ENCODE measurements around the gene MAD1L1. TPM values are rescaled to one million over a fixed set of nuclear protein-coding genes. Genes with fewer than 3 reads are reported as not detected.

The MAD1L1 gene
- total and polyA plus RNA-seq, 2 of the 8 experiments (the other 6 are each of a cell fraction or from before 2014, with no cell fraction given): 40.4 to 44.6 TPM

GRCh38 chr7:2019711-2020511 lies 212.8 kb downstream of the MAD1L1 start:
- H3K9ac ChIP-seq (replicated peaks in 1 of 4; ENCODE audit: extremely low read depth in 1 of 4, low read depth in 3 of 4, low read length in 3 of 4): no peak overlapping the region
- peak; percentile 19; the same call in 1 of the 2 replicates for TF ChIP-seq EGR1 (IDR thresholded peaks at IDR 0.05; ENCODE audit: borderline replicate concordance, low read depth, low read length)
- TF ChIP-seq CHD1 (IDR thresholded peaks at IDR 0.05; ENCODE audit: low read depth, low read length): no peak
- CTCF ChIA-PET (ENCODE audit: partially characterized antibody): interaction anchor here (1.1 kb wide), 1 partner anchor 86 kb away, joined by 3 read pairs; no protein-coding TSS in a partner anchor

More at GRCh38 chr7:2019711-2020511, 212.8 kb downstream of the MAD1L1 start:
- FAIRE-seq: no peak
- H3K18ac ChIP-seq (ENCODE audit: extremely low read depth, low read length): no peak overlapping the region
- peaks cover 2% of the 10 kb centered on the region for H3K79me1 ChIP-seq (ENCODE audit: low read depth, low read length)
- no peak overlapping the region for H4K5ac ChIP-seq (ENCODE audit: insufficient read length, low read depth, low read length)
- no peak overlapping the region for H3K4me3 ChIP-seq (ENCODE audit: extremely low read depth in 1 of 4, insufficient read depth in 2 of 4, low read depth in 3 of 4, low read length in 4 of 4)
- no peak overlapping the region for H2AFZ ChIP-seq (ENCODE audit: low read length)
- H3K27me3 ChIP-seq (replicated peaks in 1 of 4; ENCODE audit: control insufficient read depth in 3 of 4, extremely low read depth in 1 of 4, insufficient read depth in 3 of 4, low read length in 3 of 4): no peaks in the 10 kb centered on the region
- H2BK120ac ChIP-seq (replicated peaks; ENCODE audit: low read depth, low read length): no peak overlapping the region
- no peaks in the 10 kb centered on the region for H3K23me2 ChIP-seq (ENCODE audit: low read depth, low read length)
- no peak overlapping the region for H4K91ac ChIP-seq (replicated peaks; ENCODE audit: insufficient read length, low read length)
- H4K20me1 ChIP-seq (replicated peaks in 1 of 2; ENCODE audit: control insufficient read depth in 1 of 2, insufficient read depth in 2 of 2, low read length in 2 of 2): peaks cover 0 to 5% of the 10 kb centered on the region in 2 experiments
- WGBS, 2 experiments (ENCODE audit: extremely low coverage in 1 of 2, insufficient coverage in 1 of 2, insufficient read length in 1 of 2, insufficient replicate concordance in 2 of 2, low coverage in 1 of 2, low lambda C conversion rate in 2 of 2, missing lambda C conversion rate in 1 of 2): 90% methylated on average over 36 of the region's 43 CpGs; no CpG with 5 or more reads in 1 of the 2 experiments
- H2BK5ac ChIP-seq (ENCODE audit: low read depth, low read length): no peak overlapping the region; the same call in 1 of the 2 replicates
- DNase-seq (ENCODE audit: low read depth in 1 of 2, low spot score in 2 of 2): no peak
- H3K23ac ChIP-seq (ENCODE audit: insufficient read length): no peak overlapping the region
- no peak overlapping the region for H2BK20ac ChIP-seq (ENCODE audit: low read length)
- no peak overlapping the region for H3K27ac ChIP-seq (ENCODE audit: low read depth, low read length)
- H2BK15ac ChIP-seq (ENCODE audit: low read length): no peak overlapping the region
- POLR2A ChIA-PET (ENCODE audit: partially characterized antibody): no interaction called here
- no peak overlapping the region for H3K4me2 ChIP-seq (ENCODE audit: insufficient read depth in 1 of 2, low read depth in 2 of 2, low read length in 2 of 2)
- H2BK12ac ChIP-seq (ENCODE audit: low read depth, low read length): no peak overlapping the region
- no peak overlapping the region for H2AK5ac ChIP-seq (ENCODE audit: low read depth, low read length)
- no peak overlapping the region for H3K4ac ChIP-seq (replicated peaks; ENCODE audit: insufficient read length, low read depth, low read length)
- no peaks in the 10 kb centered on the region; a peak in 1 of 7 replicates for H3K4me1 ChIP-seq (replicated peaks in 1 of 4; ENCODE audit: control insufficient read depth in 3 of 4, insufficient read depth in 4 of 4, low read length in 3 of 4)
- peaks cover 0 to 3% of the 10 kb centered on the region in 2 experiments; a peak in 1 of 4 replicates for H3K79me2 ChIP-seq (ENCODE audit: control insufficient read depth in 1 of 2, insufficient read depth in 2 of 2, low read length in 2 of 2)
- no peak overlapping the region for H3K14ac ChIP-seq (ENCODE audit: insufficient read length)
- H3K36me3 ChIP-seq (ENCODE audit: control insufficient read depth in 2 of 4, insufficient read depth in 4 of 4, low read length in 3 of 4): no peaks in the 10 kb centered on the region
- H4K8ac ChIP-seq (ENCODE audit: extremely low read depth, insufficient read depth, low read length): peak overlapping the region; percentile 36; the same call in 1 of the 2 replicates
- H3K9me3 ChIP-seq (ENCODE audit: insufficient read depth in 2 of 2, low read depth in 1 of 2, low read length in 1 of 2): peaks cover under 1 to 5% of the 10 kb centered on the region in 2 experiments; a peak in 1 of 4 replicates
- H3K56ac ChIP-seq (replicated peaks; ENCODE audit: insufficient read length, low read depth, low read length): no peak overlapping the region
